OCI-LY3 (cell line): ENCODE measurements around the gene UNC79.

Source experiments
- H2AFZ ChIP-seq: fragments of 200-600, 300-600 bp; shearing (Covaris generic); 2 replicates; pipeline ENCODE4 v1.6.0; 2014; ENCODE audit warnings: antibody characterized with exemption, low read depth, low read length
- H3K27ac ChIP-seq: fragments of 200-600, 300-600 bp; sonication (generic); 2 replicates; pipeline ENCODE4 v1.5.1; 2014; ENCODE audit warnings: mild to moderate bottlenecking, low read length, moderate library complexity, mixed read lengths
- H3K27me3 ChIP-seq: fragments of 200-600, 300-600 bp; sonication (generic); 2 replicates; pipeline ENCODE4 v1.6.1; 2014; ENCODE audit warnings: low read depth, low read length, mixed read lengths
- H3K36me3 ChIP-seq: fragments of 200-600, 300-600 bp; sonication (generic); replicated peaks from 2 replicates; pipeline ENCODE3; 2014; ENCODE audit warnings: low read depth, low read length, mixed read lengths
- H3K4me1 ChIP-seq: fragments of 300-600, 200-600 bp; sonication (generic); 2 replicates; pipeline ENCODE4 v1.6.1; 2014; ENCODE audit warnings: low read length, mixed read lengths
- H3K4me2 ChIP-seq: fragments of 200-600, 300-600 bp; sonication (generic); 2 replicates; pipeline ENCODE4 v1.6.1; 2014; ENCODE audit warnings: low read length, mixed read lengths
- H3K4me3 ChIP-seq: fragments of 300-600, 200-600 bp; sonication (generic); 2 replicates; pipeline ENCODE4 v1.5.1; 2014; ENCODE audit warnings: antibody characterized with exemption, mild to moderate bottlenecking, low read length, moderate library complexity
- H3K79me2 ChIP-seq: fragments of 300-600, 200-600 bp; shearing (Covaris generic); 2 replicates; pipeline ENCODE4 v1.6.1; 2014; ENCODE audit warnings: mild to moderate bottlenecking, low read length, mixed read lengths
- H3K9ac ChIP-seq: fragments of 300-600, 200-600 bp; shearing (Covaris generic); 2 replicates; pipeline ENCODE4 v1.6.0; 2014; ENCODE audit warnings: mild to moderate bottlenecking, low read length, moderate library complexity
- H3K9me3 ChIP-seq: fragments of 200-600, 300-600 bp; shearing (Covaris generic); 2 replicates; pipeline ENCODE4 v1.6.1; 2014; ENCODE audit warnings: low read length, mixed read lengths; ENCODE audit not compliant: insufficient read depth
- H4K20me1 ChIP-seq: fragments of 200-600, 300-600 bp; sonication (generic); 2 replicates; pipeline ENCODE4 v1.6.1; 2016; ENCODE audit warnings: low read length, mixed read lengths; ENCODE audit not compliant: insufficient read depth
- CTCF ChIP-seq: fragments of 200-600, 300-600 bp; sonication (generic); IDR thresholded peaks from 2 replicates; pipeline ENCODE4 v1.5.1; 2014; ENCODE audit warnings: antibody characterized with exemption, low read length, low read depth
- EZH2phosphoT487 ChIP-seq: fragments of 200-600 bp; shearing (Covaris generic); IDR thresholded peaks from 2 replicates; pipeline ENCODE4 v1.6.1; 2018; ENCODE audit warnings: antibody characterized with exemption, mixed run types, low read depth

UNC79 gene

GRCh38 chr14:93549595-93549994, 118.9 kb downstream of the UNC79 start:
- H3K27me3 ChIP-seq, result no peaks in the 10 kb centered on the region
- H3K79me2 ChIP-seq, result no peaks in the 10 kb centered on the region
- H2AFZ ChIP-seq, result peak overlapping the region; percentile 15; the same call in 1 of the 2 replicates
- H3K9ac ChIP-seq, result no peak overlapping the region
- no peaks in the 10 kb centered on the region for H4K20me1 ChIP-seq
- H3K27ac ChIP-seq, result no peak overlapping the region
- no peak overlapping the region for H3K4me3 ChIP-seq
- no peaks in the 10 kb centered on the region for H3K36me3 ChIP-seq
- no peaks in the 10 kb centered on the region for H3K9me3 ChIP-seq
- H3K4me2 ChIP-seq, result no peak overlapping the region
- no peak for TF ChIP-seq CTCF
- no peak for TF ChIP-seq EZH2phosphoT487
- peaks cover 15% of the 10 kb centered on the region for H3K4me1 ChIP-seq

- H3K4me1 ChIP-seq, result no peaks in the 10 kb centered on the region
- no peaks in the 10 kb centered on the region for H3K27me3 ChIP-seq
- no peaks in the 10 kb centered on the region for H3K79me2 ChIP-seq
- no peak overlapping the region for H3K27ac ChIP-seq
- TF ChIP-seq EZH2phosphoT487 (no peak), CTCF (no peak)
- no peaks in the 10 kb centered on the region for H3K36me3 ChIP-seq
- no peak overlapping the region for H3K9ac ChIP-seq
- H3K9me3 ChIP-seq, result no peaks in the 10 kb centered on the region
- H2AFZ ChIP-seq, result no peak overlapping the region
- H3K4me3 ChIP-seq, result no peak overlapping the region
- H4K20me1 ChIP-seq, result no peaks in the 10 kb centered on the region
- no peak overlapping the region for H3K4me2 ChIP-seq
Observed at GRCh38 chr14:93564918-93565317, 134.2 kb downstream of the UNC79 start.

GRCh38 chr14:93566065-93566693, 135.4 kb downstream of the UNC79 start:
- Histone ChIP-seq H3K4me2 (no peak overlapping the region), H3K9me3 (no peaks in the 10 kb centered on the region), H3K27me3 (no peaks in the 10 kb centered on the region), H3K79me2 (no peaks in the 10 kb centered on the region), H3K36me3 (no peaks in the 10 kb centered on the region), H3K27ac (no peak overlapping the region), H2AFZ (no peak overlapping the region), H3K9ac (no peak overlapping the region), H4K20me1 (no peaks in the 10 kb centered on the region), H3K4me1 (no peaks in the 10 kb centered on the region), H3K4me3 (no peak overlapping the region)
- TF ChIP-seq EZH2phosphoT487 (no peak), CTCF (no peak)

GRCh38 chr14:93571275-93571674, 140.5 kb downstream of the UNC79 start:
- H3K27ac ChIP-seq, result no peak overlapping the region
- no peaks in the 10 kb centered on the region for H3K4me1 ChIP-seq
- no peak overlapping the region for H3K9ac ChIP-seq
- no peaks in the 10 kb centered on the region for H3K79me2 ChIP-seq
- no peak overlapping the region for H2AFZ ChIP-seq
- no peaks in the 10 kb centered on the region for H4K20me1 ChIP-seq
- no peak overlapping the region for H3K4me2 ChIP-seq
- TF ChIP-seq EZH2phosphoT487 (no peak), CTCF (no peak)
- no peak overlapping the region for H3K4me3 ChIP-seq
- H3K9me3 ChIP-seq, result no peaks in the 10 kb centered on the region
- no peaks in the 10 kb centered on the region for H3K27me3 ChIP-seq
- no peaks in the 10 kb centered on the region for H3K36me3 ChIP-seq
